ENCODE data around the gene FXYD6. TPM values are rescaled to one million over a fixed set of nuclear protein-coding genes. Genes with fewer than 3 reads are reported as not detected.

The FXYD6 gene
- total RNA-seq, 1 donor from 2014 or later = 10.5 TPM

GRCh38 chr11:117792992-117793391 is 83.5 kb downstream of the FXYD6 start:
- no peak overlapping the region for H3K27ac Mint-ChIP-seq (ENCODE audit: unreplicated experiment)
- no peak for FAIRE-seq
- Histone ChIP-seq H3K4me1 (ENCODE audit: insufficient read depth, low read length) (no peaks in the 10 kb centered on the region), H3K36me3 (ENCODE audit: insufficient read depth, low read length) (no peaks in the 10 kb centered on the region), H3K4me2 (ENCODE audit: low read length) (no peak overlapping the region), H3K9me3 (ENCODE audit: insufficient read depth, low read depth, low read length) (no peaks in the 10 kb centered on the region), H3K4me3 (ENCODE audit: insufficient read depth, low read depth, low read length) (no peak overlapping the region), H3K27ac (ENCODE audit: low read depth, low read length) (no peak overlapping the region), H4K20me1 (ENCODE audit: insufficient read depth, low read length) (no peaks in the 10 kb centered on the region), H2AFZ (ENCODE audit: low read depth, low read length) (no peak overlapping the region), H3K9ac (ENCODE audit: low read length) (no peak overlapping the region), H3K79me2 (ENCODE audit: insufficient read depth, low read length) (no peaks in the 10 kb centered on the region), H3K27me3 (ENCODE audit: insufficient read depth, low read length) (peaks cover 37% of the 10 kb centered on the region)
- H3K4me1 Mint-ChIP-seq (ENCODE audit: low read depth, unreplicated experiment) = no peaks in the 10 kb centered on the region
- TF ChIP-seq EZH2 (IDR thresholded peaks at IDR 0.05; ENCODE audit: insufficient read depth, low read length) (no peak), CTCF (IDR thresholded peaks at IDR 0.05; ENCODE audit: insufficient read depth, low read depth, low read length) (no peak)
- no peaks in the 10 kb centered on the region for H3K9me3 Mint-ChIP-seq (ENCODE audit: unreplicated experiment)
- peaks cover 86% of the 10 kb centered on the region for H3K27me3 Mint-ChIP-seq (ENCODE audit: low read depth, unreplicated experiment)
- no peak for DNase-seq (ENCODE audit: low read depth)
- no peak overlapping the region for H3K4me3 Mint-ChIP-seq (ENCODE audit: unreplicated experiment)
- no peaks in the 10 kb centered on the region for H3K36me3 Mint-ChIP-seq (ENCODE audit: low read depth, unreplicated experiment)

DNA sequence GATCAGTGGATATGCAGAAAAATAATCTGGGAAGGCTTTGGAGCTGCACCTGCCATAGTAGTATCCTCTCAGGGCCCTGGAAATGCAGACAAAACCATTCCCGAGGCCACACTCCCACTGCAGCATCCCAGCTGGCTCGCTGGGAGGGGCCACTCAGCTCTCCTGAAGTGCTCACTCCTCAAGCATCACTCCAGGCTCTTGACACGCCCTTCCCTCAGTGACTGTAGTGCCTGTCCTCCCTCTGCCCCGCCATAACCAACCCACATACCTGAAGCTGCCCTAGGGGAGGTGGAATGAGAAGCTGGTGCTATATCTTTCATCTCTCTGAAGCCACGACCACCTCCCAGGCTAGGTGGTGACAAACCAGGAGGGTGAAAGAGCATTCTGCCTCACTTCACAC is 84.2 kb downstream of the FXYD6 start:
- no peak overlapping the region for H3K4me3 Mint-ChIP-seq (ENCODE audit: unreplicated experiment)
- H3K36me3 Mint-ChIP-seq (ENCODE audit: low read depth, unreplicated experiment) = no peaks in the 10 kb centered on the region
- H3K27me3 ChIP-seq (ENCODE audit: insufficient read depth, low read length) = peaks cover 31% of the 10 kb centered on the region
- H3K9me3 Mint-ChIP-seq (ENCODE audit: unreplicated experiment) = no peaks in the 10 kb centered on the region
- H3K27ac Mint-ChIP-seq (ENCODE audit: unreplicated experiment) = no peak overlapping the region
- H3K4me1 Mint-ChIP-seq (ENCODE audit: low read depth, unreplicated experiment) = no peaks in the 10 kb centered on the region
- H3K27ac ChIP-seq (ENCODE audit: low read depth, low read length) = no peak overlapping the region
- no peak overlapping the region for H3K9ac ChIP-seq (ENCODE audit: low read length)
- H3K36me3 ChIP-seq (ENCODE audit: insufficient read depth, low read length) = no peaks in the 10 kb centered on the region
- TF ChIP-seq CTCF (IDR thresholded peaks at IDR 0.05; ENCODE audit: insufficient read depth, low read depth, low read length) (no peak), EZH2 (IDR thresholded peaks at IDR 0.05; ENCODE audit: insufficient read depth, low read length) (no peak)
- no peak overlapping the region for H3K4me3 ChIP-seq (ENCODE audit: insufficient read depth, low read depth, low read length)
- H4K20me1 ChIP-seq (ENCODE audit: insufficient read depth, low read length) = no peaks in the 10 kb centered on the region
- no peaks in the 10 kb centered on the region for H3K4me1 ChIP-seq (ENCODE audit: insufficient read depth, low read length)
- H3K9me3 ChIP-seq (ENCODE audit: insufficient read depth, low read depth, low read length) = no peaks in the 10 kb centered on the region
- H2AFZ ChIP-seq (ENCODE audit: low read depth, low read length) = no peak overlapping the region
- no peaks in the 10 kb centered on the region for H3K79me2 ChIP-seq (ENCODE audit: insufficient read depth, low read length)
- no peak overlapping the region for H3K4me2 ChIP-seq (ENCODE audit: low read length)
- FAIRE-seq = no peak
- no peak for DNase-seq (ENCODE audit: low read depth)
- peaks cover 88% of the 10 kb centered on the region for H3K27me3 Mint-ChIP-seq (ENCODE audit: low read depth, unreplicated experiment)

GRCh38 chr11:117790279-117790678 is 86.2 kb downstream of the FXYD6 start:
- H3K27ac Mint-ChIP-seq (ENCODE audit: unreplicated experiment) = no peak overlapping the region
- Histone ChIP-seq H2AFZ (ENCODE audit: low read depth, low read length) (no peak overlapping the region), H3K27me3 (ENCODE audit: insufficient read depth, low read length) (peaks cover 27% of the 10 kb centered on the region), H3K9ac (ENCODE audit: low read length) (no peak overlapping the region), H3K4me3 (ENCODE audit: insufficient read depth, low read depth, low read length) (no peak overlapping the region), H3K27ac (ENCODE audit: low read depth, low read length) (no peak overlapping the region), H3K4me2 (ENCODE audit: low read length) (no peak overlapping the region), H3K36me3 (ENCODE audit: insufficient read depth, low read length) (no peaks in the 10 kb centered on the region), H4K20me1 (ENCODE audit: insufficient read depth, low read length) (no peaks in the 10 kb centered on the region), H3K4me1 (ENCODE audit: insufficient read depth, low read length) (no peaks in the 10 kb centered on the region), H3K79me2 (ENCODE audit: insufficient read depth, low read length) (no peaks in the 10 kb centered on the region), H3K9me3 (ENCODE audit: insufficient read depth, low read depth, low read length) (no peaks in the 10 kb centered on the region)
- peaks cover 99% of the 10 kb centered on the region for H3K27me3 Mint-ChIP-seq (ENCODE audit: low read depth, unreplicated experiment)
- FAIRE-seq (no peak), DNase-seq (ENCODE audit: low read depth) (no peak)
- H3K4me3 Mint-ChIP-seq (ENCODE audit: unreplicated experiment) = no peak overlapping the region
- no peaks in the 10 kb centered on the region for H3K36me3 Mint-ChIP-seq (ENCODE audit: low read depth, unreplicated experiment)
- no peaks in the 10 kb centered on the region for H3K9me3 Mint-ChIP-seq (ENCODE audit: unreplicated experiment)
- TF ChIP-seq CTCF (IDR thresholded peaks at IDR 0.05; ENCODE audit: insufficient read depth, low read depth, low read length) (no peak), EZH2 (IDR thresholded peaks at IDR 0.05; ENCODE audit: insufficient read depth, low read length) (no peak)
- H3K4me1 Mint-ChIP-seq (ENCODE audit: low read depth, unreplicated experiment) = peaks cover 2% of the 10 kb centered on the region
